SK-N-SH (cell line): ENCODE data around the gene GNG11. TPM values are rescaled to one million over a fixed set of nuclear protein-coding genes. Genes with fewer than 3 reads are reported as not detected.

Experiments
- CTCF ChIA-PET: fragments of 300-600, 350-600 bp; formaldehyde crosslinking; extraction: SDS; loops from one replicate; lab custom pipeline; 2021; lab: Yijun Ruan, JAX
- POLR2A ChIA-PET: fragments of 350-600 bp; sonication (Branson Sonifier 250); formaldehyde crosslinking; extraction: SDS; loops from one replicate; lab custom pipeline; 2020; ENCODE audit warnings: antibody characterized with exemption, inconsistent platforms; lab: Yijun Ruan, JAX
- DNase-seq: peaks from one replicate; pipeline ENCODE4 v3.0.0; 2012
- H2AFZ ChIP-seq: fragments of 200-600 bp; sonication (generic); 2 replicates; pipeline ENCODE4 v1.8.1; 2016; ENCODE audit warnings: antibody characterized with exemption, mild to moderate bottlenecking, low read depth
- H3F3A ChIP-seq: fragments of 200-600 bp; sonication (generic); replicated peaks from 2 replicates; pipeline ENCODE3; 2016; ENCODE audit warnings: antibody characterized with exemption, mild to moderate bottlenecking; ENCODE audit not compliant: insufficient read depth
- H3K27ac ChIP-seq, 2 experiments: fragments of 200-500 bp in 1 of 2; fragments of 200-600 bp in 1 of 2; sonication (Bioruptor generic) in 1 of 2; sonication (generic), shearing (Covaris generic) in 1 of 2; 2 replicates each; pipeline versions ENCODE4 v1.5.1 to v1.6.1; 2014 to 2016; ENCODE audit warnings: low read depth in 2 of 2, inconsistent platforms in 1 of 2, low read length in 1 of 2, mild to moderate bottlenecking in 1 of 2, mixed read lengths in 1 of 2
- H3K27me3 ChIP-seq: fragments of 200-600 bp; sonication (generic), shearing (Covaris generic); 2 replicates; pipeline ENCODE4 v1.6.1; 2016; ENCODE audit warnings: mixed run types; ENCODE audit not compliant: insufficient read depth
- H3K36me3 ChIP-seq, 2 experiments: fragments of 200-500 bp in 1 of 2; fragments of 200-600 bp in 1 of 2; sonication (Bioruptor generic) in 1 of 2; sonication (generic) in 1 of 2; replicated peaks in 1 of 2; 2 replicates each; pipeline versions ENCODE3 to v1.5.1; 2014 to 2016; ENCODE audit warnings: low read length in 1 of 2, mild to moderate bottlenecking in 1 of 2; ENCODE audit not compliant: insufficient read depth in 2 of 2, control insufficient read depth in 1 of 2
- H3K4me1 ChIP-seq, 2 experiments: fragments of 200-500 bp in 1 of 2; fragments of 200-600 bp in 1 of 2; sonication (Bioruptor generic) in 1 of 2; sonication (generic), shearing (Covaris generic) in 1 of 2; 2 replicates each; pipeline versions ENCODE4 v1.5.1 to v1.6.1; 2014 to 2016; ENCODE audit warnings: low read depth in 1 of 2, low read length in 1 of 2, mixed run types in 1 of 2; ENCODE audit not compliant: insufficient read depth in 2 of 2, control insufficient read depth in 1 of 2
- H3K4me2 ChIP-seq: fragments of 200-600 bp; sonication (generic), shearing (Covaris generic); 2 replicates; pipeline ENCODE4 v1.6.1; 2017; ENCODE audit warnings: mixed run types
- H3K4me3 ChIP-seq, 2 experiments: fragments of 200-500 bp in 1 of 2; fragments of 200-600 bp in 1 of 2; sonication (Bioruptor generic) in 1 of 2; sonication (generic), shearing (Covaris generic) in 1 of 2; 2 replicates each; pipeline versions ENCODE4 v1.5.1 to v1.8.1; 2014 to 2016; ENCODE audit warnings: low read depth in 2 of 2, inconsistent platforms in 1 of 2, low read length in 1 of 2, mild to moderate bottlenecking in 1 of 2, mixed read lengths in 1 of 2, moderate library complexity in 1 of 2
- H3K79me2 ChIP-seq: fragments of 200-600 bp; sonication (generic); 2 replicates; pipeline ENCODE4 v1.8.1; 2017; ENCODE audit warnings: mild to moderate bottlenecking; ENCODE audit not compliant: insufficient read depth
- H3K9ac ChIP-seq: fragments of 200-600 bp; sonication (generic); 2 replicates; pipeline ENCODE4 v1.6.1; 2017; ENCODE audit warnings: mixed run types
- H3K9me2 ChIP-seq: fragments of 200-600 bp; sonication (generic); 2 replicates; pipeline ENCODE4 v1.6.1; 2017; ENCODE audit warnings: mixed run types
- H3K9me3 ChIP-seq: fragments of 200-600 bp; sonication (generic); 2 replicates; pipeline ENCODE4 v1.6.1; 2017; ENCODE audit warnings: mixed run types, mild to moderate bottlenecking, moderate library complexity
- H4K20me1 ChIP-seq: fragments of 200-600 bp; sonication (generic); 2 replicates; pipeline ENCODE4 v1.6.1; 2017; ENCODE audit warnings: mild to moderate bottlenecking, mixed run types; ENCODE audit not compliant: insufficient read depth
- CHD2 ChIP-seq: fragments of 150-350 bp; IDR thresholded peaks from 2 replicates; pipeline ENCODE4 v1.6.1; 2018; ENCODE audit warnings: low read length; ENCODE audit not compliant: partially characterized antibody
- ELF1 ChIP-seq: IDR thresholded peaks from 2 replicates; pipeline ENCODE4 v1.4.0; 2012
- FOSL2 ChIP-seq: IDR thresholded peaks from 2 replicates; pipeline ENCODE4 v1.4.0; 2012; ENCODE audit warnings: low read depth, mild to moderate bottlenecking, moderate library complexity, borderline replicate concordance
- FOXJ3 ChIP-seq: sonication (generic); formaldehyde crosslinking; IDR thresholded peaks from 2 replicates; pipeline ENCODE4 v1.5.1; 2020; ENCODE audit warnings: mild to moderate bottlenecking, missing genetic modification reagents
- GABPA ChIP-seq: IDR thresholded peaks from 2 replicates; pipeline ENCODE4 v1.4.0; 2012; ENCODE audit warnings: low read depth, mild to moderate bottlenecking
- IRF3 ChIP-seq: fragments of 150-350 bp; IDR thresholded peaks from 2 replicates; pipeline ENCODE4 v1.6.1; 2016; ENCODE audit warnings: mild to moderate bottlenecking, low read depth, low read length
- MEF2A ChIP-seq: IDR thresholded peaks from 2 replicates; pipeline ENCODE4 v1.4.0; 2012; ENCODE audit warnings: low read depth, borderline replicate concordance
- PBX3 ChIP-seq: IDR thresholded peaks from 2 replicates; pipeline ENCODE4; 2012
- RAD21 ChIP-seq: IDR thresholded peaks from 2 replicates; pipeline ENCODE4 v1.6.1; 2012; ENCODE audit warnings: mild to moderate bottlenecking, low read length
- RCOR1 ChIP-seq: fragments of 150-350 bp; IDR thresholded peaks from 2 replicates; pipeline ENCODE4 v1.6.1; 2017; ENCODE audit warnings: antibody characterized with exemption, low read length
- SIN3A ChIP-seq: IDR thresholded peaks from 2 replicates; pipeline ENCODE4 v1.6.1; 2012; ENCODE audit warnings: low read depth, mild to moderate bottlenecking, low read length, moderate library complexity, borderline replicate concordance
- TAF1 ChIP-seq: IDR thresholded peaks from 2 replicates; pipeline ENCODE4 v1.6.1; 2012; ENCODE audit warnings: low read depth, mild to moderate bottlenecking, low read length, moderate library complexity, borderline replicate concordance
- WGBS: methylation state at CpG from one replicate; pipeline ENCODE4 v1.1.6; 2017; ENCODE audit warnings: low lambda C conversion rate; 5-methylcytosine and 5-hydroxymethylcytosine counted together
- polyA plus RNA-seq, 3 experiments: library from polyadenylated mRNA; depleted of rRNA; stranded (reverse); fragments of >200 nt; gene quantifications; 2 replicates each; pipeline ENCODE4 v1.2.3, GENCODE V29; 2012
- TF ChIP-seq, protein P1 (sequence below): IDR thresholded peaks from 2 replicates; pipeline ENCODE4 v1.4.0; 2012; ENCODE audit warnings: low read depth, borderline replicate concordance
- TF ChIP-seq, protein P2 (sequence below): IDR thresholded peaks from 2 replicates; pipeline ENCODE4 v1.6.1; 2012; ENCODE audit warnings: mild to moderate bottlenecking, low read depth, low read length, moderate library complexity

GNG11 gene
- polyA plus RNA-seq, 1 of the 3 experiments (the other 2 are of a cell fraction): 11.5 TPM

- no peak for TF ChIP-seq RCOR1
- TF ChIP-seq, all 33 proteins: peak for 0
These were observed 39.1 kb upstream of the GNG11 start (continued) for GRCh38 chr7:93882468-93882867.

- POLR2A ChIA-PET: no interaction called here
- no peak overlapping the region for H3K9ac ChIP-seq
- WGBS: 96% methylated on average over 3 of the region's 3 CpGs
- no peak overlapping the region for H3K4me2 ChIP-seq
- H3K27ac ChIP-seq: no peak overlapping the region
- no peaks in the 10 kb centered on the region; the same call in 1 of the 2 replicates for H3K9me3 ChIP-seq
- TF ChIP-seq CHD2: no peak
- no peak for TF ChIP-seq MEF2A
- TF ChIP-seq, protein P1, sequence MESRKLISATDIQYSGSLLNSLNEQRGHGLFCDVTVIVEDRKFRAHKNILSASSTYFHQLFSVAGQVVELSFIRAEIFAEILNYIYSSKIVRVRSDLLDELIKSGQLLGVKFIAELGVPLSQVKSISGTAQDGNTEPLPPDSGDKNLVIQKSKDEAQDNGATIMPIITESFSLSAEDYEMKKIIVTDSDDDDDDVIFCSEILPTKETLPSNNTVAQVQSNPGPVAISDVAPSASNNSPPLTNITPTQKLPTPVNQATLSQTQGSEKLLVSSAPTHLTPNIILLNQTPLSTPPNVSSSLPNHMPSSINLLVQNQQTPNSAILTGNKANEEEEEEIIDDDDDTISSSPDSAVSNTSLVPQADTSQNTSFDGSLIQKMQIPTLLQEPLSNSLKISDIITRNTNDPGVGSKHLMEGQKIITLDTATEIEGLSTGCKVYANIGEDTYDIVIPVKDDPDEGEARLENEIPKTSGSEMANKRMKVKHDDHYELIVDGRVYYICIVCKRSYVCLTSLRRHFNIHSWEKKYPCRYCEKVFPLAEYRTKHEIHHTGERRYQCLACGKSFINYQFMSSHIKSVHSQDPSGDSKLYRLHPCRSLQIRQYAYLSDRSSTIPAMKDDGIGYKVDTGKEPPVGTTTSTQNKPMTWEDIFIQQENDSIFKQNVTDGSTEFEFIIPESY: no peak
- no peak for TF ChIP-seq IRF3
- no peak for TF ChIP-seq FOSL2
- peak; percentile 19; the same call in 1 of the 2 replicates for TF ChIP-seq RAD21
- H3K9me2 ChIP-seq: 0 out of 2 replicates have a peak, but pooled peaks cover 3% of the 10 kb centered on the region
- H3K4me3 ChIP-seq: no peak overlapping the region
- no peaks in the 10 kb centered on the region for H3K27me3 ChIP-seq
- H3K79me2 ChIP-seq: no peaks in the 10 kb centered on the region
- DNase-seq: no peak
- H2AFZ ChIP-seq: no peak overlapping the region
- CTCF ChIA-PET: interaction anchor here (0.7 to 1.2 kb wide), 3 partner anchors 12 to 280 kb away, joined by 3 read pairs; no protein-coding TSS in a partner anchor
- H3K4me1 ChIP-seq: no peaks in the 10 kb centered on the region; a peak in 1 of 4 replicates
- H4K20me1 ChIP-seq: no peaks in the 10 kb centered on the region
- H3K36me3 ChIP-seq: peaks cover 0 to 14% of the 10 kb centered on the region in 2 experiments
- no peaks in the 10 kb centered on the region for H3F3A ChIP-seq
These were observed 38.2 kb upstream of the GNG11 start for GRCh38 chr7:93883078-93883916.

- H2AFZ ChIP-seq: no peak overlapping the region
- H3K4me2 ChIP-seq: no peak overlapping the region
- H3K79me2 ChIP-seq: no peaks in the 10 kb centered on the region
- DNase-seq: no peak
- ChIA-PET CTCF (interaction anchor here (1.1 to 1.2 kb wide), 2 partner anchors 11 to 146 kb away, joined by 3 read pairs; no protein-coding TSS in a partner anchor), POLR2A (no interaction called here)
- no peaks in the 10 kb centered on the region for H3K27me3 ChIP-seq
- H3K4me3 ChIP-seq: no peak overlapping the region
- H3K9ac ChIP-seq: no peak overlapping the region
- H3K4me1 ChIP-seq: no peaks in the 10 kb centered on the region; a peak in 1 of 4 replicates
- H3K9me3 ChIP-seq: no peaks in the 10 kb centered on the region; the same call in 1 of the 2 replicates
- H3K27ac ChIP-seq: no peak overlapping the region
- H4K20me1 ChIP-seq: no peaks in the 10 kb centered on the region
- H3K36me3 ChIP-seq: peaks cover 0 to 14% of the 10 kb centered on the region in 2 experiments
- 0 out of 2 replicates have a peak, but pooled peaks cover 3% of the 10 kb centered on the region for H3K9me2 ChIP-seq
- H3F3A ChIP-seq: no peaks in the 10 kb centered on the region
- no peak for TF ChIP-seq SIN3A
- no peak for TF ChIP-seq FOXJ3 (CRISPR knock-in tag)
- no peak for TF ChIP-seq IRF3
- no peak for TF ChIP-seq MEF2A
- no peak for TF ChIP-seq PBX3
- no peak for TF ChIP-seq GABPA
- no peak for TF ChIP-seq TAF1
- TF ChIP-seq ELF1: no peak
- TF ChIP-seq, protein P2, sequence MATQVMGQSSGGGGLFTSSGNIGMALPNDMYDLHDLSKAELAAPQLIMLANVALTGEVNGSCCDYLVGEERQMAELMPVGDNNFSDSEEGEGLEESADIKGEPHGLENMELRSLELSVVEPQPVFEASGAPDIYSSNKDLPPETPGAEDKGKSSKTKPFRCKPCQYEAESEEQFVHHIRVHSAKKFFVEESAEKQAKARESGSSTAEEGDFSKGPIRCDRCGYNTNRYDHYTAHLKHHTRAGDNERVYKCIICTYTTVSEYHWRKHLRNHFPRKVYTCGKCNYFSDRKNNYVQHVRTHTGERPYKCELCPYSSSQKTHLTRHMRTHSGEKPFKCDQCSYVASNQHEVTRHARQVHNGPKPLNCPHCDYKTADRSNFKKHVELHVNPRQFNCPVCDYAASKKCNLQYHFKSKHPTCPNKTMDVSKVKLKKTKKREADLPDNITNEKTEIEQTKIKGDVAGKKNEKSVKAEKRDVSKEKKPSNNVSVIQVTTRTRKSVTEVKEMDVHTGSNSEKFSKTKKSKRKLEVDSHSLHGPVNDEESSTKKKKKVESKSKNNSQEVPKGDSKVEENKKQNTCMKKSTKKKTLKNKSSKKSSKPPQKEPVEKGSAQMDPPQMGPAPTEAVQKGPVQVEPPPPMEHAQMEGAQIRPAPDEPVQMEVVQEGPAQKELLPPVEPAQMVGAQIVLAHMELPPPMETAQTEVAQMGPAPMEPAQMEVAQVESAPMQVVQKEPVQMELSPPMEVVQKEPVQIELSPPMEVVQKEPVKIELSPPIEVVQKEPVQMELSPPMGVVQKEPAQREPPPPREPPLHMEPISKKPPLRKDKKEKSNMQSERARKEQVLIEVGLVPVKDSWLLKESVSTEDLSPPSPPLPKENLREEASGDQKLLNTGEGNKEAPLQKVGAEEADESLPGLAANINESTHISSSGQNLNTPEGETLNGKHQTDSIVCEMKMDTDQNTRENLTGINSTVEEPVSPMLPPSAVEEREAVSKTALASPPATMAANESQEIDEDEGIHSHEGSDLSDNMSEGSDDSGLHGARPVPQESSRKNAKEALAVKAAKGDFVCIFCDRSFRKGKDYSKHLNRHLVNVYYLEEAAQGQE: no peak
These were observed 37.6 kb upstream of the GNG11 start for GRCh38 chr7:93883917-93884345.
